GM04504 (cell line): ENCODE measurements around the gene DOK6.

Experiments used
- DNase-seq: peaks from one replicate; pipeline ENCODE4 v3.0.0-alpha.2; 2012; ENCODE audit warnings: low read depth

Gene DOK6

DNA sequence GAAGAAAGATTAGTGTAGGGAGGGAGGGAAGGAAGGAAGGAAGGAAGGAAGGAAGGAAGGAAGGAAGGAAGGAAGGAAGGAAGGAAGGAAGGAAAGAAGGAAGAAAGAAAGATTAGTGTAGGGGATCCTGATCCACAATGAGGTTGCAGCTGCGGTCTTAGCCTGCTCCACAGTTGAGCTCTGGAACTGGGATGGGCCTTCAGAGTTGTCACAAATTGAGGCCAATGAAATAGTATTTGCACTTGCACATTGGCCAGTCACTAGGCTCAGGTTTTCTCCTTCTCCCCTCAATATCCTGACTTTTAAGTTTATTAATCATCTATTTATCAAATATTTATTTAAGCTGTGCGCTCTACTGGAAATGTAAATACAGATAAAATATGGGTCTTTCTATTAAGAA is 34.3 kb downstream of the DOK6 start:
- no peak for DNase-seq

DNA sequence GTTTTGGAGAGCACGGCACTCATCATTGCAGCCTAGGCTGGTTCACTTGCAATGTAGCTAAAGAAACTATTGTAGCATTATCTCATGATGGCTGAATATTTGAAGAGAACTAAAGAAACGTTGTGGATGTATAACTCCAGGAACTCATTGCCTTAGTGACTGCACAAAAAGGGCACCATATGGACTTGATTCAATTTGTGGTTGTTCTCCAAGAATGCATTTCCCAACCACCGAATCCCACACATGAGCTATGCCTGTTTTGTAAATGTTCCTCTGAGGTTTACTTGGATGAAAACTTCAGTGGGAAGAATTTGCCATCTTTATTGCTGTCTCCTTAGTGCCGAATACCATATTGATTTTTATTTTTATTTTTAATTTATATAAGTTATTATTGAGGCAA is 43.5 kb downstream of the DOK6 start:
- peak; percentile 42 for DNase-seq

DNA sequence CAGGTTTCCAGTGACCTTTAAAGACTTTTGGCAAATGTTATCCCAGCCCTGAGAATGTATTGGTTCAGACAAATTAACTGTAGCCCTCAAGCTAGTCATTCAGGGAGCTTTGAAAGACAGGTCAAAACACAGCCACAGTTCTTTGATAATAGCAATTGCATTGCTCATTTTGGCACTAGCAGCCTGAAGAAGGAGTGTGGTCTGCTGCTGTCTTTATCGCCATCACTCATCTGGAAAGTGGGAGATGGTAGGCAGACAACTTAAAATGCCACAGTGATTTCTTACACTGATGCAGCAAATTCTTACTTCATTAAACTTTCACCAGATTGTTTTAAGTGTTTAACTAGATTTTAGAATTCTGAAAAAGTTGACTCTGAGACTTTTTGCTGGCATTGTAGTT is 47.2 kb downstream of the DOK6 start:
- DNase-seq: peak; percentile 7

- no peak for DNase-seq
Measured at GRCh38 chr18:69455125-69455524, 54.4 kb downstream of the DOK6 start.

DNA sequence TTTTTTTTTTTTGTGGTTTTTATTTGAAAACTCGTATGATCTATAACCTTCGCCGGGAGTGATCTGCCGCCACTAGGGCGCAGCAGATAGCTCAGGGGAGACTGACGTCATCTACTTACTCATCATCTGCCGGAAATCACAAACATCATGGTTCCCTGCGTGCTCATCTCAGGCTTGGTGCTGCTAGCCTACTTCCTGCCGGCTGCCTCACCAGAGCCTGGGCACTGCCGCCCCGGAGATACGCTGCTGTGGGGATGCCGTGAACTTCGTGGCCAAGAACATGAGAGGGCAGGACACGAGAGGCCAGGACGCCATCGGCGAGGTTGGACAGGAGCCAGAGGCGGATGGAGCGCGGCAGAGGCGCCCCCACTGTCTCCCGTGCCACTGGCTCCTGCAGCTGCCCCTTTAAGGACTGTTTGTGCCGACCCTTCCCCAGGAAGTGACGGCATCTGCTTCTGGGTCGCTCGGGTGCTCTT is 68.8 kb downstream of the DOK6 start:
- no peak for DNase-seq

- no peak for DNase-seq
Measured at GRCh38 chr18:69480460-69480859, 79.8 kb downstream of the DOK6 start.

- no peak for DNase-seq
Measured at GRCh38 chr18:69483574-69483973, 82.9 kb downstream of the DOK6 start.

GRCh38 chr18:69484699-69485396 is 84.2 kb downstream of the DOK6 start:
- peak; percentile 22 for DNase-seq

DNA sequence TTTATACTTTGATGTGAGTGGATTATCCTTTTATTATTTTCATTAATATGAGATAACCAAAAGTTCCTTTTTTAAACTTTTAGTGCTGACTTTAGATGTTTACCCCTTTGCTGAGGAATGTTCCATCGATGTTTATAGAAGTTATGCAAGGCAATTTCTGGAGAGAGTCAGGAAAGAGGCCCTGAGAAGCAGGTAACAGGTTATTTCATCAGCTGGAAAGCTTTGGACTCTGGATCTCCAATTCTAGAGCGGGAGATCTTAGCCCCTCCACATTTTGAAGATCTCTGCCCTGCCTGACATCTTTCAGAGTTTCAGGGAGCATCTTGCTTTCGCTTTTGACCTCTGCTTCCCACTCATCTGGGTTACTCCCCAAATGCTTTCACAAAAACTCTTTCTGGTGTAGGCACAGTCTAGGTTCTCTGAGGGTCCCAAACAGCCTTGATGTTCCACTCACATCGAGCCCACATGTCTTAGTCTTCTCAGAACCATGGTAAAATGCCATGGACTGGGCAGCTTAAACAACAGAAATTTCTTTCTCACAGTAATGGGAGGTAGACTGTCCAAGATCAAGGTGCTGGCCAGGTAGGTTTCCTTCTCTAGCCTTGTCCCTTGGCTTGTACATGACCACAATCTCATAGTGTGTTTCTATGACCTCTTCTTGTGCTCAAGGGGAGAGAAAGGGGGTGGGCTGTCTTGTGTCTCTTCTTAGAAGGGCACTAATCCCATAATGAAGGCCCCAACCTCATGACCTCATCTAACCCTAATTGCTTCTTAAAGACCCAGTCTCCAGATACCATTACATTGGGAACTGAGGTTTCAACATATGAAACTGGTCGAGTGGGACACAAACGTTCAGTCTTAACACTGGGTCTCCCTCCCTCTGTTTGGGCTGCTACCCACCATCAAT is 87.1 kb downstream of the DOK6 start:
- no peak for DNase-seq

DNA sequence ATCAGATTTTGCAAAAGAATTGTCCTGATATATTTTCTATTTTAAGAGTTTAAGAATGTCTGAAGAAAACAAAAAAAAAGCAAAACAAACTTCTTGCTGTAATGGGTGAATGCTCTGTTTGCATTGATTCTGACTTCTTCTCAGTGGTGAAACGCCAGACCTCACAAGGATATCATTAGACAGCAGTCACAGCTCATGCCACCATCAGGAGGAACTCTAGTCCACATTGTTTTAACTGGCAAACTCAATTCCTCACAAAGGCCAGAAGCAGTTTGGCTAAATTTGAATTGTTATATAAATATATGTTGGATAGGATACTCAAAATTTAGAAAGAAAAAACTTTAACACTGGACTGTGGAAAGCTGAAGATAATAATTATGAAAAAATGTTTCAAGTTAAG is 89.4 kb downstream of the DOK6 start:
- no peak for DNase-seq

- DNase-seq: peak; percentile 38
Measured at GRCh38 chr18:69490813-69491212, 90.1 kb downstream of the DOK6 start.

DNA sequence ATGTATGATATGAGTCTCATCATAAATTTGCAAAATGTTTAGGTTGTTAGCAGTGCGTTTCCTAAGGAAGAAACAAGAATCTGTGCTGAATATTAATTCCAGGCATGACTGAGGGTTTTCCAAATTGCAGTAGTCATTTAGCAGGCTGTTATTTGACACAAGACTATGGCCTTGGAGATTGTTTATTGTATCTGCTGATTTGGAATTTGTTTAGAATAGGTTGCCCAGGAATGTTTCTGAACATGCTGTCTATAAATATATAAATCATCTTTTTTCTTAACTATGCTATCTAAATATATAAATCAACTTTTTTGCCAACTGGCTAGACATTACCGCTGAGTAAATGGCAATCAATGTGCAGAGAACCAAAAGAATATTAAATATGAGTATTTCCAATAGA is 90.9 kb downstream of the DOK6 start:
- no peak for DNase-seq

DNA sequence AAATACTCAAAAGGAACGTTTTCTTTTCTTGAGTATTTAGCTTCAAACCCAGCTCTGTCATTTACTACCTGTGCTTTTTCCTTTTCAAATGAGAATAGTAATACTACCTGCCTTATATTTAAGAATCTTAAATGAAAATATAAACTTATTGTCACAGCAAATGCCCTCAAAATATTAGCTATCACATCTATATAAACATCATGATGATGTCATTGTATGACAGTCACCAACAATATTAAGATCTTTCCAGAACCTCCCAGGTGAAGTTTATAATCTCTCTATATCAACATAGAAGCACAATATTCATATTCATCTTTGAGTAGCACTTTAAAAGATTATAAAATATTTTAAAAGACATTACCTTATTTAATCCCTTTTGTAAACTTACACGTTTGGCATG is 92.2 kb downstream of the DOK6 start:
- DNase-seq: no peak

- DNase-seq: no peak
Measured at GRCh38 chr18:69494841-69495240, 94.2 kb downstream of the DOK6 start.

GRCh38 chr18:69495338-69495737 is 94.7 kb downstream of the DOK6 start:
- no peak for DNase-seq

GRCh38 chr18:69495841-69496533 is 95.3 kb downstream of the DOK6 start:
- no peak for DNase-seq

GRCh38 chr18:69518989-69519388 is 118.3 kb downstream of the DOK6 start:
- no peak for DNase-seq

GRCh38 chr18:69523582-69523981 is 122.9 kb downstream of the DOK6 start:
- DNase-seq: no peak

GRCh38 chr18:69528435-69528834 is 127.7 kb downstream of the DOK6 start:
- no peak for DNase-seq

- DNase-seq: no peak
Measured at GRCh38 chr18:69529151-69529550, 128.5 kb downstream of the DOK6 start.

DNA sequence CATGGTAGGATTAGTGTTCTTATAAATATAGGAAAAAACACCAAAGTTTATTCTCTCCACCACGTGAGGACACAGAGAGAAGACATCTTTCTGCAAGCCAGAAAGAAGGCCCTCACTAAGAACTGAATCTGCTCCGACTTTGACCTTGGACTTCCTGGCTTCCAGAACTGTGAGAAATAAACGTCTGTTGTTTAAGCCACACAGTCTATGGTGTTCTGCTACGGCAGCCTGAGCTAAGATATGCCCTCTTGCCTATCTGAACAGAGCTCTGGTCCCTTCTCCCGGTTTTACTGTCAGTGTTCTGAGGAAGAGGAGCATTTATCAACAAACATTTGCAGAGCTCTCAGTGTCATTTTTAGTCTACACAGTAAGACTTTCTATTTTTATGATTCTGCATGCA is 131.3 kb downstream of the DOK6 start:
- DNase-seq: no peak

GRCh38 chr18:69537183-69537582 is 136.5 kb downstream of the DOK6 start:
- no peak for DNase-seq

GRCh38 chr18:69538849-69539248 is 138.2 kb downstream of the DOK6 start:
- peak; percentile 9 for DNase-seq
